T47D (cell line): ENCODE measurements around the gene MRPS15.
"Not testable (repeated sequence)": the region's sequence is repeated elsewhere in the genome, so short reads cannot be mapped to it uniquely, and the experiment has no call there.

Experiments
- DNase-seq, 2 experiments: peaks; one replicate each; pipeline versions ENCODE4 v3.0.0 to v3.0.0-alpha.2; 2011 to 2012; ENCODE audit warnings: low read depth in 1 of 2, low spot score in 1 of 2
- JUND ChIP-seq: IDR thresholded peaks from 2 replicates; pipeline ENCODE4 v1.6.1; 2012; ENCODE audit warnings: low read depth
- in situ Hi-C: cut with HindIII; loops from 2 replicates; pipeline ENCODE4 v1.10.0; 2016; ENCODE audit warnings: low sequenced_read_pairs, low pct_unique_long_range_greater_than_20kb

Gene MRPS15

GRCh38 chr1:36463803-36464604 lies at the start of gene MRPS15:
Gene MRPS15, minus strand, starts transcription at chr1:36464384. Its CDS starts 109 bp downstream, at chr1:36464275.
- in situ Hi-C loops, result no loop called here
- DNase-seq, result peak; percentile 58 to 93
- no peak for TF ChIP-seq JUND

- no peak for TF ChIP-seq JUND
- DNase-seq, result no peak
- in situ Hi-C loops, result no loop called here
These were observed 48.7 kb upstream of the MRPS15 start for GRCh38 chr1:36512842-36513241.

- no peak for TF ChIP-seq JUND
- DNase-seq, result no peak
- in situ Hi-C loops, result no loop called here
These were observed 47.9 kb upstream of the MRPS15 start for GRCh38 chr1:36511804-36512798.

GRCh38 chr1:36511220-36511619 lies 47.0 kb upstream of the MRPS15 start:
- DNase-seq, in situ Hi-C loops: not testable (repeated sequence)

GRCh38 chr1:36510418-36510817 lies 46.2 kb upstream of the MRPS15 start:
- no peak for DNase-seq
- in situ Hi-C loops, result no loop called here
- TF ChIP-seq JUND, result no peak

GRCh38 chr1:36508257-36508656 lies 44.1 kb upstream of the MRPS15 start:
- TF ChIP-seq JUND, result no peak
- in situ Hi-C loops, result no loop called here

GRCh38 chr1:36506276-36506920 lies 42.2 kb upstream of the MRPS15 start:
- in situ Hi-C loops, result no loop called here
- TF ChIP-seq JUND, result no peak
- no peak for DNase-seq

More at GRCh38 chr1:36508257-36508656, 44.1 kb upstream of the MRPS15 start:
- DNase-seq, result no peak

GRCh38 chr1:36503733-36504132 lies 39.5 kb upstream of the MRPS15 start:
- in situ Hi-C loops, result no loop called here
- DNase-seq, result no peak
- TF ChIP-seq JUND, result no peak

- in situ Hi-C loops, result no loop called here
- DNase-seq, result no peak
- no peak for TF ChIP-seq JUND
These were observed 39.0 kb upstream of the MRPS15 start for GRCh38 chr1:36503159-36503558.

GRCh38 chr1:36502616-36503015 lies 38.4 kb upstream of the MRPS15 start:
- no peak for TF ChIP-seq JUND
- in situ Hi-C loops, result no loop called here
- no peak for DNase-seq

- in situ Hi-C loops, DNase-seq: not testable (repeated sequence)
These were observed 37.7 kb upstream of the MRPS15 start for GRCh38 chr1:36501911-36502310.

- in situ Hi-C loops, result no loop called here
- no peak for DNase-seq
- TF ChIP-seq JUND, result no peak
These were observed 33.0 kb upstream of the MRPS15 start for GRCh38 chr1:36497207-36497606.

GRCh38 chr1:36494971-36495370 lies 30.8 kb upstream of the MRPS15 start:
- in situ Hi-C loops, result no loop called here
- no peak for TF ChIP-seq JUND
- no peak for DNase-seq
